HCT116 (cell line): ENCODE results near the gene ZNF318. TPM values are rescaled to one million over a fixed set of nuclear protein-coding genes. Genes with fewer than 3 reads are reported as not detected.

Experiments
- ATAC-seq: fragments of 200-7000 bp; cut with Tn5 transposase; 2 replicates; pipeline ENCODE4 v1.9.1; 2020; ENCODE audit warnings: mild to moderate bottlenecking, moderate library complexity
- BruUV-seq: library from RNA; stranded (reverse); fragments of 400-500 nt; replicated peaks from 2 replicates; lab custom pipeline; 2021; lab: Mats Ljungman, UMichigan
- CTCF ChIA-PET: fragments of 300-600 bp; sonication (Branson Sonifier 250); formaldehyde crosslinking; loops from one replicate; lab custom pipeline; 2021; ENCODE audit warnings: antibody characterized with exemption; lab: Charles Lee
- POLR2A ChIA-PET: fragments of 300-600, 350-600 bp; sonication (Branson Sonifier 250); formaldehyde crosslinking; loops from one replicate; lab custom pipeline; 2021; ENCODE audit warnings: antibody characterized with exemption; lab: Charles Lee
- RAD21 ChIA-PET, 2 experiments: fragments of 300-600 bp; sonication (Branson Sonifier 250); formaldehyde crosslinking; loops; one replicate each; lab custom pipeline; 2023; ENCODE audit warnings: low total read pairs in 2 of 2; ENCODE audit not compliant: uncharacterized antibody in 2 of 2, unreplicated experiment in 2 of 2, low non-redundant PET in 1 of 2; lab: Charles Lee
- DNase-seq: peaks from one replicate; pipeline ENCODE4 v3.0.0-alpha.2; 2010; ENCODE audit warnings: low read depth, low spot score
- H2AFZ ChIP-seq: fragments of 200-600 bp; shearing (Covaris generic), sonication (generic); 2 replicates; pipeline ENCODE4 v1.6.1; 2017; ENCODE audit warnings: low read depth, mixed run types, mixed read lengths, antibody characterized with exemption, low read length; ENCODE audit not compliant: poor library complexity, severe bottlenecking
- H3K27ac ChIP-seq: 2 replicates; pipeline ENCODE4 v1.5.1; 2012; ENCODE audit warnings: low read depth, low read length
- H3K27me3 ChIP-seq: fragments of 200-600 bp; sonication (generic); 2 replicates; pipeline ENCODE4 v1.6.1; 2016; ENCODE audit warnings: mixed run types, low read length, mixed read lengths; ENCODE audit not compliant: insufficient read depth
- H3K36me3 ChIP-seq, 2 experiments: fragments of 200-500 bp in 1 of 2; fragments of 200-600 bp in 1 of 2; sonication (Bioruptor generic) in 1 of 2; sonication (generic) in 1 of 2; 2 replicates each; pipeline versions ENCODE4 v1.5.1 to v1.6.1; 2014 to 2016; ENCODE audit warnings: low read length in 2 of 2, inconsistent platforms in 1 of 2, mixed read lengths in 1 of 2, mixed run types in 1 of 2; ENCODE audit not compliant: insufficient read depth in 2 of 2, control insufficient read depth in 1 of 2
- H3K4me1 ChIP-seq, 2 experiments: fragments of 200-600 bp in 1 of 2; sonication (generic) in 1 of 2; 2 replicates each; pipeline versions ENCODE4 v1.5.1 to v1.6.1; 2012 to 2017; ENCODE audit warnings: low read length in 2 of 2, inconsistent platforms in 1 of 2, mild to moderate bottlenecking in 1 of 2, mixed read lengths in 1 of 2, mixed run types in 1 of 2, moderate library complexity in 1 of 2; ENCODE audit not compliant: insufficient read depth in 2 of 2, control insufficient read depth in 1 of 2
- H3K4me2 ChIP-seq: fragments of 200-600 bp; sonication (generic); 2 replicates; pipeline ENCODE4 v1.6.1; 2017; ENCODE audit warnings: mixed run types, low read length, mixed read lengths
- H3K4me3 ChIP-seq, 2 experiments: fragments of 200-600 bp in 1 of 2; sonication (generic) in 1 of 2; replicated peaks in 1 of 2; 2 replicates each; pipeline ENCODE4 v1.5.1; 2011 to 2016; ENCODE audit warnings: low read length in 2 of 2, control low read depth in 1 of 2, low read depth in 1 of 2, mild to moderate bottlenecking in 1 of 2, mixed read lengths in 1 of 2, mixed run types in 1 of 2
- H3K79me2 ChIP-seq: fragments of 200-600 bp; sonication (generic); 2 replicates; pipeline ENCODE4 v1.6.1; 2017; ENCODE audit warnings: mild to moderate bottlenecking, mixed run types, low read length, moderate library complexity, mixed read lengths; ENCODE audit not compliant: insufficient read depth
- H3K9ac ChIP-seq: fragments of 200-600 bp; sonication (generic); 2 replicates; pipeline ENCODE4 v1.6.1; 2016; ENCODE audit warnings: low read length, mixed read lengths
- H3K9me2 ChIP-seq: fragments of 200-600 bp; sonication (generic), shearing (Covaris generic); 2 replicates; pipeline ENCODE4 v1.6.1; 2017; ENCODE audit warnings: mixed run types, mild to moderate bottlenecking, moderate library complexity; ENCODE audit not compliant: insufficient read depth
- H3K9me3 ChIP-seq, 2 experiments: fragments of 200-500 bp in 1 of 2; fragments of 200-600 bp in 1 of 2; sonication (Bioruptor generic) in 1 of 2; sonication (generic) in 1 of 2; 2 replicates each; pipeline ENCODE4 v1.6.1; 2014 to 2017; ENCODE audit warnings: low read length in 2 of 2, mixed read lengths in 2 of 2, inconsistent platforms in 1 of 2, low read depth in 1 of 2, mild to moderate bottlenecking in 1 of 2, mixed run types in 1 of 2, moderate library complexity in 1 of 2; ENCODE audit not compliant: control insufficient read depth in 1 of 2, insufficient read depth in 1 of 2
- H4K20me1 ChIP-seq: fragments of 200-600 bp; sonication (generic), shearing (Covaris generic); 2 replicates; pipeline ENCODE4 v1.6.1; 2017; ENCODE audit warnings: mixed run types, mild to moderate bottlenecking, moderate library complexity; ENCODE audit not compliant: insufficient read depth
- ATF3 ChIP-seq: IDR thresholded peaks from 2 replicates; pipeline ENCODE4 v1.6.1; 2012
- ELF1 ChIP-seq: IDR thresholded peaks from 2 replicates; pipeline ENCODE4 v1.6.1; 2012; ENCODE audit warnings: low read depth, borderline replicate concordance
- EZH2 ChIP-seq: fragments of 200-600 bp; sonication (generic); IDR thresholded peaks from 2 replicates; pipeline ENCODE4 v1.6.1; 2017; ENCODE audit warnings: antibody characterized with exemption, mixed run types
- EZH2phosphoT487 ChIP-seq: fragments of 200-600 bp; IDR thresholded peaks from 2 replicates; pipeline ENCODE4 v1.6.1; 2018; ENCODE audit warnings: antibody characterized with exemption, borderline replicate concordance
- FOSL1 ChIP-seq: IDR thresholded peaks from 2 replicates; pipeline ENCODE4 v1.6.1; 2012; ENCODE audit warnings: low read depth
- POLR2A ChIP-seq: IDR thresholded peaks from 2 replicates; pipeline ENCODE4 v1.7.0; 2011; ENCODE audit warnings: borderline replicate concordance; ENCODE audit not compliant: insufficient read depth, insufficient read length; ENCODE audit errors: extremely low read depth
- RAD21 ChIP-seq: IDR thresholded peaks from 2 replicates; pipeline ENCODE4 v1.6.1; 2012; ENCODE audit warnings: low read depth, mild to moderate bottlenecking
- REST ChIP-seq: IDR thresholded peaks from 2 replicates; pipeline ENCODE4 v1.6.1; 2012; ENCODE audit warnings: low read depth
- SIN3A ChIP-seq: IDR thresholded peaks from 2 replicates; pipeline ENCODE4 v1.6.1; 2012; ENCODE audit warnings: low read depth
- SRF ChIP-seq: IDR thresholded peaks from 2 replicates; pipeline ENCODE4 v1.6.1; 2012; ENCODE audit warnings: low read depth
- TCF7L2 ChIP-seq: IDR thresholded peaks from 2 replicates; pipeline ENCODE4 v1.7.0; 2011; ENCODE audit warnings: borderline replicate concordance, inconsistent platforms; ENCODE audit not compliant: insufficient read depth, insufficient read length; ENCODE audit errors: extremely low read depth
- YY1 ChIP-seq: IDR thresholded peaks from 2 replicates; pipeline ENCODE4 v1.6.1; 2011; ENCODE audit warnings: low read length, low read depth, moderate library complexity, mild to moderate bottlenecking; ENCODE audit not compliant: insufficient replicate concordance; ENCODE audit errors: extremely low read depth
- ZBTB33 ChIP-seq: IDR thresholded peaks from 2 replicates; pipeline ENCODE4 v1.6.1; 2011; ENCODE audit warnings: mild to moderate bottlenecking, low read length, moderate library complexity; ENCODE audit not compliant: insufficient replicate concordance; ENCODE audit errors: extremely low read depth
- intact Hi-C: fragments of 100-400 bp; cut with micrococcal nuclease; formaldehyde crosslinking; loops from 2 replicates; pipeline ENCODE4 v1.10.0; 2022
- total RNA-seq: library from RNA; stranded (reverse); gene quantifications from one replicate; pipeline ENCODE4 v1.2.1, GENCODE V29; 2021; ENCODE audit not compliant: unreplicated experiment
- TF ChIP-seq, protein P1 (sequence below), 3 experiments: fragments of 200-600 bp in 1 of 3; sonication (generic) in 1 of 3; IDR thresholded peaks in 2 of 3; conservative IDR thresholded peaks in 1 of 3; 2 replicates each; pipeline ENCODE4 v1.5.1; 2012 to 2017; ENCODE audit warnings: low read depth in 2 of 3, low read length in 2 of 3, antibody characterized with exemption in 1 of 3, borderline replicate concordance in 1 of 3, control low read depth in 1 of 3, mild to moderate bottlenecking in 1 of 3, mixed read lengths in 1 of 3, mixed run types in 1 of 3, moderate library complexity in 1 of 3; ENCODE audit not compliant: insufficient read depth in 1 of 3

ZNF318 gene
- total RNA-seq, 1 experiment from 2014 or later = 15.2 TPM

DNA sequence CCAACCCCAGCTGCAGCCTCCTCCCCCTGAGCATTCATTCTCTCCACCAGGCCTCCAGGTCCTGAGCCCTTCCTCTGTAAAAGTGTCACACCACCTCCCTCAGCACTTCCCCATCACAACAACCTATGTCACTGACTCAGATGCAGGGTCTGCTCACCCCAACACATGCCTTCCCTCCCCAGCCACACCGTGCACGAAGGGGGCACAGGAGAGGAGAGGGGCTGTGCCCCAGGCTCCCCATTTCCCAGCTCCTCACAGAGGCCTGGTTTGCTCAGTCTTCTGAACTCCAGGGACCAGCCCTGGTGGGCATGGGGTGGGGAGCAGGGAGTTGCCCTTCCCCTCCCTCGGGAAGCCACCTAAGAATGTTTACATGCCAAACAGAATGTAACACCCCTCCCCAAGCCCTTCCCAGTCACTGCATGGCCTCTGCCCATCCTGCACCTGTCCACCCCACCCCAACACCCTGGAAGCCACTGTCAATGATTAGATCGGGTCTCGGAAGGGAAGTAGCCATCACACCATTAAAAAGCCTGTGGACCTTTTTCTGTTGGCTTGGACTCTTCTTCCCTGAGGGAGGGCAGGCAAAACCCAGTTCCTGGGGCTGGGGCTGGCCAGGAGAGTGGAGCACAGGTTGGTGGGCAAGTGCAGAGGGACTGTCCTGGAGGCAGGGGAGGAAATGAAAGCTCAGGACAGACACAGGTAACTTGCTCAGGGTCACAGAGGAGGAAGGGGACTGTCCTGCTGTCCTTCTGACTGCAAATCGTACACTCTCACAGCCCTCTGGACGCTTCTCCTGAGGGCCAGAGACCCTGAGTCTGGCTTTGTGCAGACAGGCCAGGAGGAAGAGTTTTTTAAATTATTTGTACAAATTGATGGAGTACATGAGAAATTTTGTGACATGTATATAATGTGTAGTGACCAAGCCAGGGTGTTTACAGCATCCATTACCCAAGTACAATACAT, 81.4 kb downstream of the ZNF318 start:
- ChIA-PET CTCF (interaction anchor here (0.6 to 1.6 kb wide), 2 partner anchors 10 to 46 kb away, joined by 3 read pairs; partner anchors contain the start of gene SLC22A7), POLR2A (no interaction called here), RAD21 (interaction anchor here in 1 of 2 experiments (1.0 kb wide), 1 partner anchor 59 kb away, joined by 3 read pairs; the partner anchor contains the start of gene DNPH1)
- H3K9ac ChIP-seq = no peak overlapping the region
- no peak overlapping the region for H3K27ac ChIP-seq
- H4K20me1 ChIP-seq = no peaks in the 10 kb centered on the region
- no peaks in the 10 kb centered on the region for H3K9me2 ChIP-seq
- no peaks in the 10 kb centered on the region for H3K79me2 ChIP-seq
- H3K27me3 ChIP-seq = no peaks in the 10 kb centered on the region
- no TSS peak for BruUV-seq
- DNase-seq (no peak), ATAC-seq (no peak)
- H3K4me2 ChIP-seq = no peak overlapping the region
- H3K36me3 ChIP-seq = no peaks in the 10 kb centered on the region
- H3K4me1 ChIP-seq = no peaks in the 10 kb centered on the region
- H3K4me3 ChIP-seq = no peak overlapping the region
- intact Hi-C loops = no loop called here
- no peak for TF ChIP-seq POLR2A
- no peak for TF ChIP-seq EZH2phosphoT487
- TF ChIP-seq ZBTB33 = no peak
- TF ChIP-seq EZH2 = no peak
- no peak for TF ChIP-seq YY1
- TF ChIP-seq SIN3A = no peak
- no peak for TF ChIP-seq ATF3
- no peak for TF ChIP-seq TCF7L2
- TF ChIP-seq ELF1 = no peak
- TF ChIP-seq RAD21 = no peak
- TF ChIP-seq SRF = no peak
- no peak for TF ChIP-seq REST
- no peak for TF ChIP-seq FOSL1
- TF ChIP-seq, protein P1, sequence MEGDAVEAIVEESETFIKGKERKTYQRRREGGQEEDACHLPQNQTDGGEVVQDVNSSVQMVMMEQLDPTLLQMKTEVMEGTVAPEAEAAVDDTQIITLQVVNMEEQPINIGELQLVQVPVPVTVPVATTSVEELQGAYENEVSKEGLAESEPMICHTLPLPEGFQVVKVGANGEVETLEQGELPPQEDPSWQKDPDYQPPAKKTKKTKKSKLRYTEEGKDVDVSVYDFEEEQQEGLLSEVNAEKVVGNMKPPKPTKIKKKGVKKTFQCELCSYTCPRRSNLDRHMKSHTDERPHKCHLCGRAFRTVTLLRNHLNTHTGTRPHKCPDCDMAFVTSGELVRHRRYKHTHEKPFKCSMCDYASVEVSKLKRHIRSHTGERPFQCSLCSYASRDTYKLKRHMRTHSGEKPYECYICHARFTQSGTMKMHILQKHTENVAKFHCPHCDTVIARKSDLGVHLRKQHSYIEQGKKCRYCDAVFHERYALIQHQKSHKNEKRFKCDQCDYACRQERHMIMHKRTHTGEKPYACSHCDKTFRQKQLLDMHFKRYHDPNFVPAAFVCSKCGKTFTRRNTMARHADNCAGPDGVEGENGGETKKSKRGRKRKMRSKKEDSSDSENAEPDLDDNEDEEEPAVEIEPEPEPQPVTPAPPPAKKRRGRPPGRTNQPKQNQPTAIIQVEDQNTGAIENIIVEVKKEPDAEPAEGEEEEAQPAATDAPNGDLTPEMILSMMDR (IDR thresholded peaks at IDR 0.05 in 2 of 3, conservative IDR thresholded peaks at IDR 0.05 in 1 of 3; ENCODE audit: borderline replicate concordance in 1 of 3, insufficient read depth in 1 of 3, low read depth in 2 of 3, low read length in 2 of 3) = no peak
- no peaks in the 10 kb centered on the region for H3K9me3 ChIP-seq
- H2AFZ ChIP-seq = no peak overlapping the region
